ENCODE data around the gene PHTF1. TPM values are rescaled to one million over a fixed set of nuclear protein-coding genes. Genes with fewer than 3 reads are reported as not detected.

The PHTF1 gene
- total RNA-seq, 1 donor from 2014 or later = 7.4 TPM

DNA sequence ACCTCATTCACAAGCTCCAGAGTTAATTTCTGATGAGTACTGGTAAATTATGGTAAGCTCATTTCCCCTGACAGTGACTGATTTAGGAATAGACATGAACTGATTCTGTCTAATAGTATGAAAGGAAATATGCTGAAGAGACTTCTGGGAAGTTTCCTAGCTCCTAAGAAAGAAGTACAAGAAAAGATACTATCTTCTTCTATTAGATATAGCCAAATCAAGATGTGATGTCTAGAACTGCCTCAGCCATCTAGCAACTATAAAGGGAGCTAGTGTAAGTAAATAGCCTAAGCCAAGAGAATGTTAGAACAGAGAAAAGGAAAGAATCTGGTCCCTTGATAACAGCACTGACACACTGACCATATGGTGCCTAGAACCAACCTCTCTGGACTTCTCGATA is 10.7 kb upstream of the PHTF1 start:
- Histone ChIP-seq H3K4me3 (ENCODE audit: low read depth, low read length) (no peak overlapping the region), H3K27me3 (ENCODE audit: control insufficient read depth, insufficient read depth, low read length) (no peaks in the 10 kb centered on the region), H3K36me3 (ENCODE audit: control insufficient read depth, insufficient read depth, low read length) (peaks cover 2% of the 10 kb centered on the region)
- FAIRE-seq = no peak
- no peak for DNase-seq (ENCODE audit: low read depth)
- TF ChIP-seq, protein P1, sequence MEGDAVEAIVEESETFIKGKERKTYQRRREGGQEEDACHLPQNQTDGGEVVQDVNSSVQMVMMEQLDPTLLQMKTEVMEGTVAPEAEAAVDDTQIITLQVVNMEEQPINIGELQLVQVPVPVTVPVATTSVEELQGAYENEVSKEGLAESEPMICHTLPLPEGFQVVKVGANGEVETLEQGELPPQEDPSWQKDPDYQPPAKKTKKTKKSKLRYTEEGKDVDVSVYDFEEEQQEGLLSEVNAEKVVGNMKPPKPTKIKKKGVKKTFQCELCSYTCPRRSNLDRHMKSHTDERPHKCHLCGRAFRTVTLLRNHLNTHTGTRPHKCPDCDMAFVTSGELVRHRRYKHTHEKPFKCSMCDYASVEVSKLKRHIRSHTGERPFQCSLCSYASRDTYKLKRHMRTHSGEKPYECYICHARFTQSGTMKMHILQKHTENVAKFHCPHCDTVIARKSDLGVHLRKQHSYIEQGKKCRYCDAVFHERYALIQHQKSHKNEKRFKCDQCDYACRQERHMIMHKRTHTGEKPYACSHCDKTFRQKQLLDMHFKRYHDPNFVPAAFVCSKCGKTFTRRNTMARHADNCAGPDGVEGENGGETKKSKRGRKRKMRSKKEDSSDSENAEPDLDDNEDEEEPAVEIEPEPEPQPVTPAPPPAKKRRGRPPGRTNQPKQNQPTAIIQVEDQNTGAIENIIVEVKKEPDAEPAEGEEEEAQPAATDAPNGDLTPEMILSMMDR (IDR thresholded peaks at IDR 0.05; ENCODE audit: insufficient read depth, low read length, severe bottlenecking) = no peak

DNA sequence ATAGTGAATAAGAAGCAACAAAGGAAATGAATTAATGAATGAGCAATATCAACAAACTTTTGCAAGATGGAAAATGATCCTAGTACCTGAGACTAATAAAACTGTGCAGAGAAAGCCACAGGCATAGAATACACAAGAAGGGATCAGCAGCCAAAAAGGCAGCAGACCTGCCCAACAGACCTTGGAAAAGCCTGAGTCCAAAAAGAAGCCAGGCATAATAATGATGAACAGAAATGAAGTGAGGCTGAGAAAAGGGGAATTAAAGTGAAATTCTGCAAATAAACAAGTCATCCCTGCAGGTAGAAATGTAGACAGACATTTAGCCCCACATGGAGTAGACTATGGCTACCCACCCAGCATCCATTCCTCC is 10.3 kb upstream of the PHTF1 start:
- Histone ChIP-seq H3K36me3 (ENCODE audit: control insufficient read depth, insufficient read depth, low read length) (peaks cover 2% of the 10 kb centered on the region), H3K4me3 (ENCODE audit: low read depth, low read length) (no peak overlapping the region), H3K27me3 (ENCODE audit: control insufficient read depth, insufficient read depth, low read length) (no peaks in the 10 kb centered on the region)
- TF ChIP-seq, protein P1 (IDR thresholded peaks at IDR 0.05; ENCODE audit: insufficient read depth, low read length, severe bottlenecking) = no peak
- DNase-seq (ENCODE audit: low read depth) = no peak
- no peak for FAIRE-seq

DNA sequence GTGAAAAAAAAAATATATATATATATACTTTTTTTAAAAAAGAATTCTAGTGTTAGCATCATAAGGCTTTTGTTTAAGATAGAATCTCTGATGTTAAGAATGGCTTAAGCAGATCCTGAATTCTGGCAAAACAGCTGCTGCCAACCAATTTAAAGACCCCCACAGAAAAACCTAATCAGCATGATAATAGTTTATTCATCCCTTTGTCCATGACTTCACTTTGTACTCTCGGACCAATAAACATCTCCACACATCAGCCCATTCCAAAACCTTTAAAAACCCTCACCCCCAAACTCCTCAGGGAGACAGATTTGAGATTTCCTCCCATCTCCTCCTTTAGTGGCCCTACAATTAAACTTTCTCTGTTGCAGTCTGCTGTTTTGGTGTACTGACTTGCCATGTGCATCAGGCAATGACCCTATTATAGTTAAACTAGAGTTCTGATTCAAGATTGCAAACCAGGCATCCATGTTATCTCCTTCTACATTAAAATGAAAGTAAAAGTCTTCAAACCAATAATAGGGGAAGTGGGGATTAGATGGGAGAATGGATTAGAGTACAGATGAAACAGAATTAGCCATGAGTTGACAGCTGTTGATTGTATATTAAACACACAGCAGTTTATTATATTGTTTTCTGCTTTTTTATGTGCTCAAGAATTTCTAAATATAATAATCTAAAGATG is 9.8 kb upstream of the PHTF1 start:
- no peak overlapping the region for H3K4me3 ChIP-seq (ENCODE audit: low read depth, low read length)
- DNase-seq (ENCODE audit: low read depth) (no peak), FAIRE-seq (no peak)
- no peaks in the 10 kb centered on the region for H3K27me3 ChIP-seq (ENCODE audit: control insufficient read depth, insufficient read depth, low read length)
- TF ChIP-seq, protein P1 (IDR thresholded peaks at IDR 0.05; ENCODE audit: insufficient read depth, low read length, severe bottlenecking) = no peak
- peaks cover 2% of the 10 kb centered on the region for H3K36me3 ChIP-seq (ENCODE audit: control insufficient read depth, insufficient read depth, low read length)

DNA sequence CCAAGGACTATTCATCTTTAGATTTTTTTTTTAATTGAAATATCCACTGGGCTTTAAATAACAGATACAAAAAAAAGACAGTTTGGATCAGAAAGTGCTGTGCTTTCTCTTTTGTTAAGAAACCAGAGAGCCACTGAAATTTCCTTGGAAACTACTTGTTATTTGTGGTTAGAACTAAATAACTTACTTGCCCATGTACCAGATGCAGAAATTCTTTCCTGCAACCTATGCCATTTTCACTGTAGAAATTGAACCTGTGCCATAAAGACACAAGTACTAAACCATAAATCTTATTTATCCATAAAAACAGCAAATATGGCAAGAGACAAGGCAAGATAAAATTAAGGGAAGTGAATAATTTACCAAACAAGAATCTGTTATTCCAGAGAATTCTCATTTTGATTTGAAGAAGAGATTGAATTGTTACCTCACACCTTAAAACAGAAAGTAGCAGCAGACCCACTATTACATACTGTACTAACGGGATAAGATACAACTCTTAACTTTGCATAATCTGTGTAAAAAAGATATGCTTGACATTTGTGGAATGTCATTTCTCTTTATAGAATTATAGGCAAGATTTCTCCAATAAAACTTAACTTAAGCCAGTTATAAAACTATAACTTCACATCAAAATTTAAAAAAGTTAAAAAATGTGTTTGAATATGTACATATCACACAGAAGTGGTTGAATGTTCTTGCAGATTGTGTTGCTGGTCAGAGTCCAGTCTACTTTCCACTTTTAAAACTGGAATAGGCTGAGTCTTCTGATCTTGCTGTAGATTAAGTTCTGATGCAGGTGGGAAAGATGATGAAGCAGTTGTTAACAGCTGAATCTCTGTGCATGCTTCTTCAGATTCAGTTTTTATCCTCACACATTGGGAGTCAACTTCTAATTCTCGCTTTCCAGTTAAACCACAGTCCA is 6.3 kb upstream of the PHTF1 start:
- TF ChIP-seq, protein P1 (IDR thresholded peaks at IDR 0.05; ENCODE audit: insufficient read depth, low read length, severe bottlenecking) = no peak
- FAIRE-seq (no peak), DNase-seq (ENCODE audit: low read depth) (no peak)
- peaks cover 2% of the 10 kb centered on the region for H3K36me3 ChIP-seq (ENCODE audit: control insufficient read depth, insufficient read depth, low read length)
- no peaks in the 10 kb centered on the region for H3K27me3 ChIP-seq (ENCODE audit: control insufficient read depth, insufficient read depth, low read length)
- H3K4me3 ChIP-seq (ENCODE audit: low read depth, low read length) = no peak overlapping the region

DNA sequence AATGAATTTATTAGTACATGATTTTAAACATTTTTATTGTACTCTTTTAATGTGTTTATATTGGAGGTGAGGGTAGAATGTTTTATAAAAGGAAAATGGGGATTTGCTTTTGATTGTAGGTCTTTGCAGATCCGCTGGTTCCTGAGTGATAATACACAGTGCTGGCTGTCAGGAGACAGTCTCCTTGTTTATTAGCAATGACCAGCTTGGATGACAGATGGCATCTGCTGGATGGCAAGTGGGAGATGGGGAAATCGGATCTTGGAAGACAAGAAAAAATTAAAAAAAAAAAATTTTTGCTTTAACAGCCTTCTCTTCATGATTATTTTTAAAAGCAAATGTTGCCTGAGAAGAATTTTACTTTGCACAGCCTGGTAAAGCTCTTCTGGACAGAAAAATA is 4.4 kb upstream of the PHTF1 start:
- Histone ChIP-seq H3K4me3 (ENCODE audit: low read depth, low read length) (no peak overlapping the region), H3K36me3 (ENCODE audit: control insufficient read depth, insufficient read depth, low read length) (peaks cover 2% of the 10 kb centered on the region), H3K27me3 (ENCODE audit: control insufficient read depth, insufficient read depth, low read length) (no peaks in the 10 kb centered on the region)
- FAIRE-seq = no peak
- no peak for DNase-seq (ENCODE audit: low read depth)
- TF ChIP-seq, protein P1 (IDR thresholded peaks at IDR 0.05; ENCODE audit: insufficient read depth, low read length, severe bottlenecking) = no peak

Data from bronchial epithelial cell (primary cell).